Right lobe of liver (tissue), 4 donors: ENCODE results near the gene ARHGAP25.

Source experiments
- CTCF ChIP-seq, 4 donors: fragments of 200-600 bp in 3 of 4; fragments of 450-650 bp in 1 of 4; IDR thresholded peaks; one replicate each; pipeline versions ENCODE4 v1.5.1 to v1.8.0; 2016 to 2022; ENCODE audit warnings: antibody characterized with exemption in 4 of 4, mild to moderate bottlenecking in 2 of 4
- POLR2A ChIP-seq: fragments of 450-650 bp; IDR thresholded peaks from one replicate; pipeline ENCODE4 v1.6.1; 2017; ENCODE audit warnings: antibody characterized with exemption, mild to moderate bottlenecking
- donor health status: DM: no; HTN: no; CAD: no.
- donor health status: DM: no; HTN: no; CAD: no.
- donor health status: DM: no; HTN: yes; CAD: no.

DNA sequence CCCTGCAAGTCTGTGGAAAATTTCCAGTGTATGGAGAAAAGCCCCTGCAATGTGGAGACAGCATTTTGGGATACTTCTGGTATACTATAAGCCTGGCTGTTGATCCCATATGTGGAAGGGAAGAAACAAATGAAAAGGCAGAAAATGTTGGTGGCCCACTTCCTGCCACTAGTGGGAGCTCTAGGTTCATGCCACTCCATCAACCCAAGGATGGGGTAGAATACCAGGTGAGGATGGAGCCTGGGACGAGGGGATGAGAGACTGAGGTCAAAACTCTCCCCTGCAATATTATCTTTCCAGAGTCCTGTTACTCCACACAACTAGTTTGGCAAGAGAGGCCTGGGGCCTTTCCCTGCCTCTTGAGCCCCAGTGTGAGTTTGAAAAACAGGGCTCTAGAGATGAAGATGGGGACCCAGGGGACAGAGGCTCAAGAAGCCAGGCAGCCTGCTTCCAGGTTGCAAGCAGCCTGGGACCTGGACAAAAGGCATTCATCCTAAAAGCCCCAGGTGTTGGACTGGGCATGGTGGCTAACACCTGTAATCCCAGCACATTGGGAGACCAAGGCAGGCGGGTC lies 104.7 kb downstream of the ARHGAP25 start:
- TF ChIP-seq CTCF (IDR thresholded peaks at IDR 0.05): peak; percentile 51 to 76 (median 64)
- TF ChIP-seq POLR2A: no peak
